Activated T-helper 2 cell treated with anti-CD3 and anti-CD28 coated beads, Interferon-gamma antibody, Interleukin-2, Interleukin-4, amounts not matched to agents 10 μg/mL and 5 μg/mL and 100 μg/mL, durations not matched to agents 14 hours and 24 hours and 36 hours (primary cell): ENCODE measurements around the gene NDUFS4. TPM values are rescaled to one million over a fixed set of nuclear protein-coding genes. Genes with fewer than 3 reads are reported as not detected.
"Not testable (repeated sequence)": the region's sequence is repeated elsewhere in the genome, so short reads cannot be mapped to it uniquely, and the experiment has no call there.

Experiments used
- DNase-seq: peaks from one replicate; pipeline ENCODE4 v3.0.0; 2021; ENCODE audit warnings: low spot score
- H3K27ac Mint-ChIP-seq: one replicate; pipeline ENCODE4 v1.8.0; 2021; ENCODE audit warnings: mixed read lengths
- H3K27me3 Mint-ChIP-seq: one replicate; pipeline ENCODE4 v1.8.0; 2021; ENCODE audit warnings: low read depth, mixed read lengths
- H3K36me3 Mint-ChIP-seq: one replicate; pipeline ENCODE4 v1.8.0; 2021; ENCODE audit warnings: low read depth, mixed read lengths
- H3K4me1 Mint-ChIP-seq: one replicate; pipeline ENCODE4 v1.8.0; 2021; ENCODE audit warnings: low read depth, mixed read lengths
- H3K4me3 Mint-ChIP-seq: one replicate; pipeline ENCODE4 v1.8.0; 2021; ENCODE audit warnings: low read depth, mild to moderate bottlenecking, moderate library complexity, mixed read lengths
- H3K9me3 Mint-ChIP-seq: one replicate; pipeline ENCODE4 v1.8.0; 2021; ENCODE audit warnings: mixed read lengths
- intact Hi-C: fragments of 100-400 bp; cut with micrococcal nuclease; formaldehyde crosslinking; loops from one replicate; pipeline ENCODE4 v1.15.1; 2023
- total RNA-seq: library from RNA; stranded (reverse); gene quantifications from 2 replicates; pipeline ENCODE4 v1.2.3, GENCODE V29; 2022

The NDUFS4 gene
- total RNA-seq, 1 donor from 2014 or later: 54.1 TPM

GRCh38 chr5:53678981-53679660 is 118.7 kb downstream of the NDUFS4 start:
- no peak overlapping the region for H3K4me3 Mint-ChIP-seq
- no peak for DNase-seq
- no peaks in the 10 kb centered on the region for H3K4me1 Mint-ChIP-seq
- H3K36me3 Mint-ChIP-seq: peaks cover 10% of the 10 kb centered on the region
- H3K9me3 Mint-ChIP-seq: peaks cover 4% of the 10 kb centered on the region
- H3K27ac Mint-ChIP-seq: no peak overlapping the region
- intact Hi-C loops: no loop called here
- no peaks in the 10 kb centered on the region for H3K27me3 Mint-ChIP-seq

GRCh38 chr5:53681079-53681478 is 120.6 kb downstream of the NDUFS4 start:
- Mint-ChIP-seq H3K36me3 (peaks cover 16% of the 10 kb centered on the region), H3K9me3 (peaks cover 4% of the 10 kb centered on the region), H3K4me3 (no peak overlapping the region), H3K27me3 (no peaks in the 10 kb centered on the region), H3K27ac (no peak overlapping the region), H3K4me1 (no peaks in the 10 kb centered on the region)
- intact Hi-C loops: no loop called here
- no peak for DNase-seq

GRCh38 chr5:53691014-53691413 is 130.6 kb downstream of the NDUFS4 start:
- Mint-ChIP-seq H3K9me3 (peaks cover 27% of the 10 kb centered on the region), H3K27me3 (no peaks in the 10 kb centered on the region), H3K4me3 (no peak overlapping the region), H3K4me1 (no peaks in the 10 kb centered on the region), H3K27ac (no peak overlapping the region), H3K36me3 (peaks cover 4% of the 10 kb centered on the region)
- DNase-seq: no peak
- intact Hi-C loops: no loop called here

GRCh38 chr5:53694520-53695022 is 134.1 kb downstream of the NDUFS4 start:
- Mint-ChIP-seq H3K27ac (no peak overlapping the region), H3K4me3 (no peak overlapping the region), H3K27me3 (no peaks in the 10 kb centered on the region), H3K36me3 (no peaks in the 10 kb centered on the region), H3K4me1 (no peaks in the 10 kb centered on the region), H3K9me3 (peaks cover 30% of the 10 kb centered on the region)
- intact Hi-C loops: no loop called here
- no peak for DNase-seq

GRCh38 chr5:53710405-53710804 is 150.0 kb downstream of the NDUFS4 start:
- H3K36me3 Mint-ChIP-seq, H3K27ac Mint-ChIP-seq, DNase-seq, H3K4me1 Mint-ChIP-seq, H3K27me3 Mint-ChIP-seq, intact Hi-C loops, H3K4me3 Mint-ChIP-seq: not testable (repeated sequence)
- peaks cover 31% of the 10 kb centered on the region for H3K9me3 Mint-ChIP-seq

- Mint-ChIP-seq H3K4me3 (no peak overlapping the region), H3K27me3 (no peaks in the 10 kb centered on the region), H3K4me1 (no peaks in the 10 kb centered on the region), H3K27ac (no peak overlapping the region), H3K36me3 (no peaks in the 10 kb centered on the region), H3K9me3 (peaks cover 25% of the 10 kb centered on the region)
- DNase-seq: no peak
- intact Hi-C loops: no loop called here
Measured at GRCh38 chr5:53712327-53712726, 151.9 kb downstream of the NDUFS4 start.

- H3K36me3 Mint-ChIP-seq: no peaks in the 10 kb centered on the region
Measured at GRCh38 chr5:53713978-53714666, 153.7 kb downstream of the NDUFS4 start.

GRCh38 chr5:53714667-53715010 is 154.2 kb downstream of the NDUFS4 start:
- no peaks in the 10 kb centered on the region for H3K4me1 Mint-ChIP-seq
- no peak overlapping the region for H3K27ac Mint-ChIP-seq
- no peak overlapping the region for H3K4me3 Mint-ChIP-seq
- no peaks in the 10 kb centered on the region for H3K36me3 Mint-ChIP-seq
- no peak for DNase-seq
- H3K27me3 Mint-ChIP-seq: no peaks in the 10 kb centered on the region
- intact Hi-C loops: no loop called here
- H3K9me3 Mint-ChIP-seq: peaks cover 18% of the 10 kb centered on the region

More at GRCh38 chr5:53713978-53714666, 153.7 kb downstream of the NDUFS4 start:
- Mint-ChIP-seq H3K27ac (no peak overlapping the region), H3K4me3 (no peak overlapping the region), H3K27me3 (no peaks in the 10 kb centered on the region), H3K4me1 (no peaks in the 10 kb centered on the region), H3K9me3 (peaks cover 23% of the 10 kb centered on the region)
- DNase-seq: no peak
- intact Hi-C loops: no loop called here

GRCh38 chr5:53726121-53726520 is 165.7 kb downstream of the NDUFS4 start:
- H3K9me3 Mint-ChIP-seq: no peaks in the 10 kb centered on the region
- no peak overlapping the region for H3K27ac Mint-ChIP-seq
- no peaks in the 10 kb centered on the region for H3K36me3 Mint-ChIP-seq
- intact Hi-C loops: no loop called here
- peaks cover 5% of the 10 kb centered on the region for H3K4me1 Mint-ChIP-seq
- H3K27me3 Mint-ChIP-seq: no peaks in the 10 kb centered on the region
- no peak overlapping the region for H3K4me3 Mint-ChIP-seq
- DNase-seq: no peak

- no peak overlapping the region for H3K4me3 Mint-ChIP-seq
- DNase-seq: no peak
- no peaks in the 10 kb centered on the region for H3K36me3 Mint-ChIP-seq
- no peaks in the 10 kb centered on the region for H3K9me3 Mint-ChIP-seq
- intact Hi-C loops: no loop called here
- peaks cover 5% of the 10 kb centered on the region for H3K4me1 Mint-ChIP-seq
- no peaks in the 10 kb centered on the region for H3K27me3 Mint-ChIP-seq
- H3K27ac Mint-ChIP-seq: no peak overlapping the region
Measured at GRCh38 chr5:53730943-53731342, 170.5 kb downstream of the NDUFS4 start.

Other genes with a start within 250 kb of the NDUFS4 start
- gene FST, start 80.0 kb upstream of the NDUFS4 start, total RNA-seq: not detected in 2 replicates